ENCODE results near the gene RBM27.
"Not testable (repeated sequence)": the region's sequence is repeated elsewhere in the genome, so short reads cannot be mapped to it uniquely, and the experiment has no call there.

Gene RBM27, protein sequence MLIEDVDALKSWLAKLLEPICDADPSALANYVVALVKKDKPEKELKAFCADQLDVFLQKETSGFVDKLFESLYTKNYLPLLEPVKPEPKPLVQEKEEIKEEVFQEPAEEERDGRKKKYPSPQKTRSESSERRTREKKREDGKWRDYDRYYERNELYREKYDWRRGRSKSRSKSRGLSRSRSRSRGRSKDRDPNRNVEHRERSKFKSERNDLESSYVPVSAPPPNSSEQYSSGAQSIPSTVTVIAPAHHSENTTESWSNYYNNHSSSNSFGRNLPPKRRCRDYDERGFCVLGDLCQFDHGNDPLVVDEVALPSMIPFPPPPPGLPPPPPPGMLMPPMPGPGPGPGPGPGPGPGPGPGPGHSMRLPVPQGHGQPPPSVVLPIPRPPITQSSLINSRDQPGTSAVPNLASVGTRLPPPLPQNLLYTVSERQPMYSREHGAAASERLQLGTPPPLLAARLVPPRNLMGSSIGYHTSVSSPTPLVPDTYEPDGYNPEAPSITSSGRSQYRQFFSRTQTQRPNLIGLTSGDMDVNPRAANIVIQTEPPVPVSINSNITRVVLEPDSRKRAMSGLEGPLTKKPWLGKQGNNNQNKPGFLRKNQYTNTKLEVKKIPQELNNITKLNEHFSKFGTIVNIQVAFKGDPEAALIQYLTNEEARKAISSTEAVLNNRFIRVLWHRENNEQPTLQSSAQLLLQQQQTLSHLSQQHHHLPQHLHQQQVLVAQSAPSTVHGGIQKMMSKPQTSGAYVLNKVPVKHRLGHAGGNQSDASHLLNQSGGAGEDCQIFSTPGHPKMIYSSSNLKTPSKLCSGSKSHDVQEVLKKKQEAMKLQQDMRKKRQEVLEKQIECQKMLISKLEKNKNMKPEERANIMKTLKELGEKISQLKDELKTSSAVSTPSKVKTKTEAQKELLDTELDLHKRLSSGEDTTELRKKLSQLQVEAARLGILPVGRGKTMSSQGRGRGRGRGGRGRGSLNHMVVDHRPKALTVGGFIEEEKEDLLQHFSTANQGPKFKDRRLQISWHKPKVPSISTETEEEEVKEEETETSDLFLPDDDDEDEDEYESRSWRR

DNA sequence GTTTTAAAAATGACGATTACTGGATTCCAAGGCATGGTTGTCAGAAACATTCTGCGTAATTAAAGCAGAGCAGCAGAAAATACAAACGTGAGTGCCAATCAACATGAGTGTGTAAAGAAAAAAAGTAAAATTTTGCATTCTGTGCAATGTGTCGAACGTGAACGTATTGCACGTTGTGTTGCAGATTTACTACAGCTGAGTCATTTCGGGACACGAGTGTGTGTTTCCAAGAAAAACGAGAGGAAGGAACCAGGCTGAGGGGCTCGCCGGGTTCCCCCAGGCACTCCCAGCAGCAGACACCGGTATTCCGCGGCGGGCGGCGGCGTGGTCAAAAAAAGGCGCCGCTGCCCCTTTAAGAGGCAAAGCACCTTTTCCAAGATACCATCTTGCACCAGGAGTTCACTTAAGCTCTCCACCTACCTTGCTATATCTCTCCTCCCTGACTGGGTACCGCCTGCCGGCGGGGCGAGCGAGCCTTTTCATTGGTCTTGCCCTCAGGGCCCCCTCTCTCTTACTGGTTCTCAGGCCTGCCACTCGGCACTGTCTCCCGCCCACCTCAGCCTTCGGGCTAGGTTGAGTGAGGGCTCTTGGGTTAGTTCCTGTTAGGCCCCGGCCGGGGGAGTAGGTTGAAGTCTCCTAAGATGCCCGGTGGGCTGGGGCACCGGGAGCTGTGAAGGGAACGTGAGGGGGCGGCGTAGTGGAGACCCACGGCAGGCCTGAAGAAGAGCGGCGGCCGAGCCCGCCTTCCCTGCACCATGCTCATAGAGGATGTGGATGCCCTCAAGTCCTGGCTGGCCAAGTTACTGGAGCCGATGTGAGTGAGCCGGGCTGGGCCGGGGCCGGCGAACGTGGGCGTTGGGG is at the start of gene RBM27:
Gene RBM27 (plus strand): TSS at position 595 of the 861 bp plus-strand sequence. CDS start 161 bp downstream, at position 756.
- peak; percentile 96 for DNase-seq

DNA sequence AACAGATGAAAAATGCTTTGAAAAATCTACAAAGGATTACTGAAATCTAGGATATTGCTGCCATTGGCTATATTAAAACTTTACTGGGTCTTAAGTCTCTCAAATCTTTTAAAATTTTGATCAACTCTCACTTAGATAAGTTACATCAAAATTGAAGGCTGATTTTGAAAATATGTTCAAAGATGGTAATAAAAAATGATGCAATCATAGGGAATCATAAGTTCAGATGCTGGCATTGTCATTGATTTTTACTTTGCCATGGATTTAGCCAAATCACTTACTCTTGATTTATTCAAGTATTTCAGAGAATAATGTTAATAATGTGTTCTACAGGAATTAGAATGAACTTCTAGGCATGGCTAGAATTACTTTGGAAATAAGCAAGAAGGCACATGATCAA is 45.1 kb upstream of the RBM27 start:
- no peak for DNase-seq

DNA sequence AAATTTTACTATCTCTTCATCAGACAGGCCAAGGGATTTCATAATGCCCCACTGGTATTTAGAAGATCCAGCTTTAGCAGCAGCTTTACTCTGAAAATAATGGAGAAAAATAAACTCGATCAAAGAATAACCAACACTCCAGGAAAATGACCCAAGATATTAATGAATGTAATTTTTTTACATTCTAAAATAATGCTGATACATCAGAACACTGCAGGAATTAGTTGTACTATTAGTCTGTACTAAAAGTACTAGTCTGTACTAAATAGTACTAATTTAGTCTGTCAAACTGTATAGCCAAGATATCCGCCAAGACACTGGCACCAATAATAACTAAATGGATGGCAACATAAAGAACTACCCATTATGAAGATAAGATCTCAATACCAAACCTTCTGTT is 39.0 kb upstream of the RBM27 start:
- no peak for DNase-seq

DNA sequence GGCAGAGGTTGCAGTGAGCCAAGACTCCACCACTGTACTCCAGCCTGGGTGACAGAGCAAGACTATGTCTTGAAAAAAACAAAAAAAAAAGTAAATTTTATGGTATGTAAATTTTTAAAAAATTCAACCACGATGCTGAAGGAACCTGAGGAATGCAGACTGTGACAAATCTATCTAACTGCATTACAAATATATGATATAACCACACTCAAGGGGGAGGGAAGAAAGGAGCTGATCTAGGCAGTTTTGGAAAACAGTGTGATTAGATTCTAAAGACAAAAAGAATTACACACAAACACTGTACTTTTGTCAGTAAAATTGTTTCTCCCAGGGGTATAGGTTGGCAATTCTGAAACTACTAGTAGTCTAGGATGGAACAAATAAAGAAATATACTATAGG is 37.9 kb upstream of the RBM27 start:
- no peak for DNase-seq

DNA sequence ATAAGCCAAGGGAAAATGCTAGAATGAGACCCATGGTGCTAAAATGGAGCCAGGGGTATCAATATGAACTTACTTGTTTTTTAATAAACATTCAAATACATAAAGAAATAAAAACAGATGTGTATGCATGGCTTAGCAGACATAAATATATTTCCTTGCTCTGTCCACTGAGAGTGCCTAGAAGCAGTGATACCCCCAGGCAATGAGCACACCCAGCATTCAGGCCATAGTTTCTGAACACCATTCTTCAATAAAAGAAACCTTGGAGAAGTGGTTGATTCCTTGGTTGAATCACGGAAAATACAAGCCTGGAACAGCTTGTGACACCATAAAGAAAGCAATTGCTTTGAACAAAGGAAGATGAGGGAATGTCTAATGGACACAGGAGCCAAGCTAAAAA is 37.5 kb upstream of the RBM27 start:
- DNase-seq: no peak

DNA sequence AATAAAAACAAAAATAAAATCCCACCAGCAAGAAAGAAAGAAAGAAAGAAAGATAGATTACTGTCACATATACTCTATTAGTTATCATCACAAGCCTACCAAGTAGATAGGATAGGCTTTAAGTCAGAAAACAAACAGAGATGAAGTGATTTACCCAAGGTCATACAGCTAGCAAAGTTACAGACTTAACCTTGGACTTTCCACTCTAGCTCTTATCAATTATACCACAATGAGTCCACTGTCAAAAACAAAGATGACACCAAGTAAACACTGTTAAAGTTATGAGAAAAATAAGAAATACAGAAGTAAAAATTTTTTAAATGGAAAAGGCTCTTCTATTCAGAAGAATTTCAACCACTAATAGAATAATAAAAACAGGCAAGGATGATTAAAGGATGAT is 34.3 kb upstream of the RBM27 start:
- DNase-seq: no peak

DNA sequence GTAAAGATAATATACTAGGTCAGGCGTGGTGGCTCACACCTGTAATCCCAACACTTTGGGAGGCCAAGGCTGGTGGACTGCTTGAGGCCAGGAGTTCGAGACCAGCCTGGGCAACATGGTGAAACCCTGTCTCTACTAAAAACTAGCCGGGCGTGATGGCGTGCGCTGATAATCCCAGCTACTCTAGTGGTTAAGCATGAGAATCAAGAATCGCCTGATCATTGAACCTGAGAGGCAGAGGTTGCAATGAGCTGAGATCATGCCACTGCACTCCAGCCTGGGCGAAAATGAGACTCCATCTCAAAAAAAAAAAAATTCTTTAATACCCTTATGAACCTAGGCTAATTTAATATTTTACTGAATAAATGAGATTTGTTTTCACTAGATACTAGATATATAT is 30.4 kb upstream of the RBM27 start:
- not testable (repeated sequence) for DNase-seq

DNA sequence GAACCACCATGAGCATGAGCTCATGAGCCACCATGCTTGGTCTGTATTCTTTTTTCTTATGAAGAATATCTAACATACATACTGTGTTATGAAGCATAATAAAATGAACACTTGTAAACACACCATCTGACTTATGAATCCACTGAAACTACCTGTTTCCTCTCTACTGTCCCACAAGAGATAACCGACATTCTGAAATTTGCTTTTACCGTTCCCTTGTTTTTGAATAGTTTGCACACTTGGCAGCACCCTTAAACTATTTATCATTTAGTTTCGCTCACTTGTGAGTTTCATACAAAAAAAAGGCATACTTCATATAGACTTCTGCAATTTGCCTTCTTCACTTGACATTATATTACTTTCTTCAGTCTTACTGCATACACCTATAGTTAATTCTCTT is 29.8 kb upstream of the RBM27 start:
- no peak for DNase-seq

DNA sequence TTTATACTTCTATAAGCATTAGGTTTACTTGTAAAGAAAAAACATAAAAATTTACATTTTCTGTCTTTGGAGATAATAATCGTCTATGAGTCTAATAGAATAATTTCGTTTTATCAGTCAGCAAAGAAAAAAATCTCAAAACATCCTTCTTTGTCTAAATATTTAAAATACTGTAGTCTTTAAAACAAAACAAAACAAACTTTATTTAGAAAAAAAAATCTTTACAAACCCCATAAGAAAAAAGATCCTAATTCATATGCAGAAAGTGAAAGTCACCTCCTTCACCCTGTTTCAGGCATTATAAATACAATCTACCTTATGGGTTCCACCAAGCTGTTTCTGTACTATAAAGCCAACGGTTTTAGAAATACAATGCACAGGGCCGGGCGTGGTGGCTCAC is 26.6 kb upstream of the RBM27 start:
- DNase-seq: no peak

DNA sequence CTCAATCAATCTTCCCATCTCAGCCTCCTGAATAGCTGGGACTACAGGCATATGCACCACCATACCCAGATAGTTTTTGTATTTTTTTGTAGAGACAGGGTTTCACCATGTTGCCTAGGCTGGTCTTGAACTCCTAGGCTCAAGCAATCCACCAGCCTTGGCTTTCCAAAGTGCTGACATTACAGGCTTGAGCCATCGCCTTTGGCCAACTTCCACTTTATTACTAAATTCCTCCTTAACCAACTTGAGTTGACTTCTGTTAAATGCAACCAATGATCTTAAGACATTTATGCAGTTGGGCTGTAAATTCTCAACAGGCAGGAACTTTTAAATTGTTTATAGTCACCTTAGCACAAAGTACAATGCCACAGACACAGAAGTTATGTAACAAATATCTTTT is 23.7 kb upstream of the RBM27 start:
- DNase-seq: no peak

DNA sequence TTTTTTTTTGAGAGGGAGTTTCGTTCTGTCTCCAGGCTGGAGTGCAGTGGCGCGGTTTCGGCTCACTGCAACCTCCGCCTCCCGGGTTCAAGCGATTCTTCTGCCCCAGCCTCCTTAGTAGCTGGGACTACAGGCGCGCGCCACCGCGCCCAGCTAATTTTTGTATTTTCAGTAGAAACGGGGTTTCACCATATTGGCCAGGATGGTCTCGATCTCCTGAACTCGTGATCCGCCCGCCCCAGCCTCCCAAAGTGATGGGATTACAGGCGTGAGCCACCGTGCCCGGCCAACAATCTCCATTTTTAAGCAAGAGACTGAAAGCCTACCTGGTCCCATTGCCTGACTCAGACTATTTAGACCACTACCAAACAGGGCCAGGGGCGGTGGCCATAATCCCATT is 20.0 kb upstream of the RBM27 start:
- not testable (repeated sequence) for DNase-seq

DNA sequence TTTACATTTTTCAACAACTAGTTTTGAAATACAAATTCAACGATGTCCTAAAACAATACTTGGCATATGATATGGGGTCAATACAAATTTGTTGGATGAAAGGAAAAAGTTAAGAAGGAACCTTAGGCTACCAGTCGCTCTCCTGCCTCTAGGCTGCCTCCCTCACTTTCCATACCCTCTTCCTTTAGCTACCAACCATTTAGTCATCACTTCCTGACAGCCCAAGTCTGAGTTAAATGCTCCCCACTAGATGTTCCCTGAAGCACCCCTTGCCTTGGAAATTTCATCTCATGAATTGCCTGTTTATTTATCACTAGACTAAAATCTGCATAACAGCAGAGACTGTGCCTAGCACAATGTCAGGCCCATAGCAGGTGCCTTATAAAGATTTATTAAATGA is 18.2 kb upstream of the RBM27 start:
- DNase-seq: no peak

DNA sequence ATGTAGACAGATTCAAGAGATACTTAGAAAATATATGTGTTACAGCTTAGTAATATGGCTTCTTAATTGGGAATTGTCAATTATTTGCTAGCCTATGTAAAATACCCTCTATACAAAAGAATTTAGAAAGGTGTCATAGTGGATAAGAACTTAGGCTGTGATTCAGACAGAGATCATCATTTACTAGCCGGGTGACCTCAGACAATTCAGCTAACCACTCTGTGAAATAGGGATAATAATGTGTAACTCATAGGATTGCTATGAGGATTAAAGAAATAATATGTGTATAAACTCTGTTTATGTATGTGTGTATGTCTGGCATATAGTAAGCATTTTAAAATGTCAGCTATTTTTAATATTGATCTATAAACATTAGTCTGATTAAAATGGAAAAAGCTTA is 15.0 kb upstream of the RBM27 start:
- DNase-seq: no peak

DNA sequence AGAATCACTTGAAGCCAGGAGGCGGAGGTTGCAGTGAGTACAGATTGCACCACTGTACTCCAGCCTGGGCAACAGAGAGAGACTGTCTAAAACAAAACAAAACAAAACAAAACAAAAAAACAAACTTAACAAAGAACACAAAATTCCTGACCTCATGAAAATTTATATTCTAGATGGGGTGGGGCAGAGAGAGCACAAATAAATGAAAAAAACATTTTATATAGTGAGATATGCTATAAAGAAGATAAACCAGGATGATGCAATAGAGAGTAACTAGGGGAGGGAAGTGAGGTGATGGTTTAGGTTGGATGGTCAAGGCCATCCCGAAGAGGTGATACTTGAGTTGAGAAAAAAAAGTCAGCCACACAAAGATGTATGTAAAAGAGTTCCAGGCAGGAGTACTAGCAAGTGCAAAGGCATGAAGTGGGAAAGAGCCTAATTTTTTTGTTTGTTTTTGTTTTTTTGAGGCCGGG is 10.8 kb upstream of the RBM27 start:
- no peak for DNase-seq

DNA sequence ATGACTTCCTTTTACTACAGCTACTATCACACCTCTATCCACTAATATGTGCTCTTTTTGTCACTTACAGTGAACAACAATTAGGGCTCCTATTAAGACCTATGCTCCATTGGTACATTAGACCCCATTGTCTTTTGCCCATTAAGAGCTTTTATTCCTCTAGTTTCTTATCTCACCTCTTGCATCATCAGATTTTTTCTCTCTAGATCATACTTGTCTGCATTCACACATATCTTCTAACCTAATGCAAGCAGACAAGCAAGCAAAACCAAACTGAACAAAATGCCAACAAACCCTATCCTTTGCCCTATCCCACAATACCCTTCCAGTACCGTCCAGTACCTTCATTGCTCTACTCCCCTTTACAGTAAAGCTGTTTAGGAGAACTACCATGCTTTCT is 10.1 kb upstream of the RBM27 start:
- no peak for DNase-seq

DNA sequence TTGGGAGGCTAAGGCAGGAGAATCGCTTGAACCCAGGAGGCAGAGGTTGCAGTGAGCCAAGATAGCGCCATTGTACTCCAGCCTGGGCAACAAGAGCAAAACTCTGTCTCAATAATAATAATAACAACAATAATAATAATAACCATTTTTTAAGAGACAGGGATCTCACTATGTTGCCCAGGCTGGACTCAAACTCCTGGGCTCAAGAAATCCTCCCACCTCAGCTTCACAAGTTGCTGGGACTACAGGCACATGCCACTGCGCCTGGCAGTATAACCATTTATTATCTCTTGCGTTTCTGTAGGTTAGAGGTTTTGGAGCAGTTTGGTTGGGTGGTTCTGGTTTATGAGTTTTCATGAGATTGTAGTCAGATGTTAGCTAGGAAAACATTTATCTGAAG is 8.4 kb upstream of the RBM27 start:
- DNase-seq: not testable (repeated sequence)

DNA sequence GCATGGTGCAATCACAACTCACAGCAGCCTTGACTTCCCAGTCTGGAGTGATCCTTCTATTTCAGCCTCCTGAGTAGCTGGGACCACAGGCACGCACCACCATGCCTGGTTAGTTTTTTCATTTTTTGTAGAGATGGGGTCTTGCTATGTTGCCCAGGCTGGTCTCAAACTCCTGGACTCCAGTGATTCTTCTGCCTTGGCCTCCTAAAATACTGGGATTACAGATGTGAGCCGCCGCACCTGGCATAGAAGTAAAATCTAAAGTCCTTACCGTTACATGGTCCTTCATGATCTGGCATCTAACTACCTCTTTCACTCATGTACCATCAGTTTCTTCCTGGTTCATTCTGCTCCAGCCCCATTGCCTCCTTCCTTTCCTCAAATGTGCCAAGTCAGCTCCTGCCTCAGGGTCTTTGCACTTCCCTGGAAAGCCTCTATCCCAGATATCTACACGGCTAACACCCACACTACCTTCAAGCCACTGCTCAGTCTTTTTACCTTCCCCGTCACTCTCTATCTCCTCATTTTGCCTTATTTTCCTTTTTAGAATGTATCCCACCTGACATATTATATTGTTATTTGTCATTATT is 6.9 kb upstream of the RBM27 start:
- no peak for DNase-seq

DNA sequence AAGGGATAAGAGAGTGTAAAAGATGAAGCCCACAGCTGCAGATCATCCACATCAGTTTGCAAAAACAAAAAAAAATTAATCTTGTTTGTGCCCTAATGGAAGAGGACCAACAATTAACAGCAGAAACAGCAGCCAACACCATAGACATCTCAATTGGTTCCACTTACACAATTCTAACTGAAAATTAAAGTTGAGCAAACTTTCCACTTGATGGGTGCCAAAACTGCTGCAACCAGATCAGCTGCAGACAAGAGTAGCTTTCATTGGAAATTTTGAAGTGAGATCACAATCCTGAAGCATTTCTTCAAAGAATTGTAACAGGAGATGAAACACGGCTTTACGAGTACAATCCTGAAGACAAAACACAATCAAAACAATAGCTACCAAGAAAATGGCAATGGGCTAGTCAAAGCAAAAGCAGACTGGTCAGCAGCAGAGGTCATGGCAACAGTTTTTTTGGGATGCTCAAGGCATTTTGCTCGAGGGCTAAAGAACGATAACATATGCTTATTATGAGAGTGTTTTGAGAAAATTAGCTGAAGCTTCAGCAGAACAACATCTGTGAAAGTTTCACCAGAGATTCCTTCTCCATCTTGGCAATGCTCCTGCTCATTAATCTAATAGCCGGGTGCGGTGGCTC is 4.1 kb upstream of the RBM27 start:
- DNase-seq: no peak

DNA sequence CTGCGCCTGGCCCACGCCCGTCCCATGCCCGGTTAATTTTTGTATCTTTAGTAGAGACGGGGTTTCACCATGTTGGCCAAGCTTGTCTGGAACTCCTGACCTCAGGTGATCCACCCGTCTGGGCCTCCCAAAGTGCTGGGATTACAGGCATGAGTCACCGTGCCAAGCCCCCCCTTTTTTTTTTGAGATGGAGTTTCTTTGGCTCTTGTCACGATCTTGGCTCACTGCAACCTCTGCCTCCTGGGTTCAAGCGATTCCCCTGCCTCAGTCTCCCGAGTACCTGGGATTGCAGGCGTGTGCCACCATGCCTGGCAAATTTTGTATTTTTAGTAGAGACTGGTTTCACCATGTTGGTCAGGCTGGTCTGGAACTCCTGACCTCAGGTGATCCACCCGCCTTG is 1.6 kb upstream of the RBM27 start:
- not testable (repeated sequence) for DNase-seq

DNA sequence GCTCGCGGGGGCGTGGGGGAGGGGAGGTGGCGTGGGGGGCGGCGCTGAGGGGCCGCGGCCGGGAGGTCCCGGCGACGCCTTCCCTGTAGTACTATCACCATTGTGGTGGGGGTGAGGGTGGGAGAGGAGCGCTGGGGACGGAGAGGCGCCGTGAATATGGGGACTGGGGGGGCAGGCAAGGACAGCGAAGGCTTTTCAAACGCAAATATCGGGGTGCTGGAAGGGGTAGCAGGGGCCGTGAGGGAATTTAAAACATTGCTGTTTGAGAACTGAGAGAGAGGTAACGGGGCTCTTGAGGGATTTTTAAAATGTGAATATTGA is 427 bp downstream of the RBM27 start:
- no peak for DNase-seq

DNA sequence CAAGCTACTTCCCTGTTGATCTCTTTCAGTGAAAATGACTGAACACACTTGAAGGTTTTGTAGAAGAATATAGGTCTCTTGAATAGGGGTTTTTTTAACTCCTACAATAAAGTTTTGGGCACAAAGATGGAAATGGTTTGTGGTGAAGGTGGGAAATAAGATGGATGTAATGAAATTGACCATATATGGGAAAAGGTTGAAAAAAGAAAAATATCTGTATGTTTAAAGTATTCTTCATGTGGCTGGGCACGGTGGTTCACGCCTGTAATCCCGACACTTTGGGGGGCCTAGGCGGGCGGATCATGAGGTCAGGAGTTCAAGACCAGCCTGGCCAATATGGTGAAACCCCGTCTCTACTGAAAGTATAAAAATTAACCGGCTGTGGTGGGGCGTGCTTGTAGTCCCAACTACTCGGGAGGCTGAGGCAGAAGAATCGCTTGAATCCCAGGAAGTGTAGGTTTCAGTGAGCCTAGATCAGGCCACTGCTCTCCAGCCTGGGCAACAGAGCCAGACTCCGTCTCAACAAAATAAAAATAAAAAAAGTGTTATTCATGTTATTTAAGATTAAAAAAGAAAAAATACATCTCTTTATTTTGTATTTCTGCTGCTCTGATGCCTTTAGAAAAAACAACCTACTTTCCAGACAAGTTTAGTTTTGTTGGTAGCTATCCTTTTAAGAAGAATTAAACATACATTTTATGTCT is 2.2 kb downstream of the RBM27 start:
- DNase-seq: no peak
